Fibroblast of lung (primary cell): Measurements from ENCODE around the gene TUT7.

Source experiments
- EZH2 ChIP-seq: IDR thresholded peaks from 2 replicates; pipeline ENCODE4 v1.5.1; 2012; ENCODE audit warnings: low read length, control low read depth, mild to moderate bottlenecking; ENCODE audit errors: missing control alignments
- TF ChIP-seq, protein P1 (sequence below), 2 donors: IDR thresholded peaks in 1 of 2; conservative IDR thresholded peaks in 1 of 2; 1 replicate in 1 of 2; 2 replicates in 1 of 2; pipeline ENCODE4 v1.5.1; 2011 to 2012; ENCODE audit warnings: low read length in 2 of 2, control low read depth in 1 of 2, inconsistent platforms in 1 of 2, low read depth in 1 of 2, mild to moderate bottlenecking in 1 of 2

DNA sequence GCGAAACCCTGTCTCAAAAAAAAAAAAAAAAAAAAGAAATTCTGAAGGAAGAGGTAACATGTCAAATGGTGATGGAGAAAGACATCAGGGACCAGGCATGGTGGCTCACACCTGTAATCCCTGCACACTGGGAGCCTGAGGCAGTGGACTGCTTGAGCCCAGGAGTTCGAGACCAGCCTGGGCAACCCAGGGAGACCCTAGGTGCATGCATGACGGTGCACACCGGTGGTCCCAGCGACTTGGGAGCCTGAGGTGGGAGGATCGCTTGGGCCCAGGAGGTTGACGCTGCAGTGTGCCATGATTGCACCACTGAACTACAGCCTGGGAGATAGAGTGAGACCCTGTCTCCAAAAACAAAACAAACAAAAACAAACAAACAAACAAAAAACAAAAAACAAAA is 73.6 kb downstream of the TUT7 start:
- TF ChIP-seq, protein P1, sequence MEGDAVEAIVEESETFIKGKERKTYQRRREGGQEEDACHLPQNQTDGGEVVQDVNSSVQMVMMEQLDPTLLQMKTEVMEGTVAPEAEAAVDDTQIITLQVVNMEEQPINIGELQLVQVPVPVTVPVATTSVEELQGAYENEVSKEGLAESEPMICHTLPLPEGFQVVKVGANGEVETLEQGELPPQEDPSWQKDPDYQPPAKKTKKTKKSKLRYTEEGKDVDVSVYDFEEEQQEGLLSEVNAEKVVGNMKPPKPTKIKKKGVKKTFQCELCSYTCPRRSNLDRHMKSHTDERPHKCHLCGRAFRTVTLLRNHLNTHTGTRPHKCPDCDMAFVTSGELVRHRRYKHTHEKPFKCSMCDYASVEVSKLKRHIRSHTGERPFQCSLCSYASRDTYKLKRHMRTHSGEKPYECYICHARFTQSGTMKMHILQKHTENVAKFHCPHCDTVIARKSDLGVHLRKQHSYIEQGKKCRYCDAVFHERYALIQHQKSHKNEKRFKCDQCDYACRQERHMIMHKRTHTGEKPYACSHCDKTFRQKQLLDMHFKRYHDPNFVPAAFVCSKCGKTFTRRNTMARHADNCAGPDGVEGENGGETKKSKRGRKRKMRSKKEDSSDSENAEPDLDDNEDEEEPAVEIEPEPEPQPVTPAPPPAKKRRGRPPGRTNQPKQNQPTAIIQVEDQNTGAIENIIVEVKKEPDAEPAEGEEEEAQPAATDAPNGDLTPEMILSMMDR (conservative IDR thresholded peaks at IDR 0.05 in 1 of 2, IDR thresholded peaks at IDR 0.05 in 1 of 2; ENCODE audit: low read depth in 1 of 2, low read length in 2 of 2): no peak
- TF ChIP-seq EZH2: no peak
